B cell (primary cell): Measurements from ENCODE around the gene KLK15. TPM values are rescaled to one million over a fixed set of nuclear protein-coding genes. Genes with fewer than 3 reads are reported as not detected.

Experiments used
- ATAC-seq: fragments of 200-7000 bp; cut with Tn5 transposase; one replicate; pipeline ENCODE4 v1.10.0; 2021; ENCODE audit warnings: low read depth, mild to moderate bottlenecking, moderate number of reproducible peaks, moderate library complexity
- CTCF ChIA-PET: fragments of 350-600 bp; sonication (Branson Sonifier 250); formaldehyde crosslinking; loops from one replicate; lab custom pipeline; 2021; ENCODE audit warnings: antibody characterized with exemption, inconsistent platforms; lab: Charles Lee
- POLR2A ChIA-PET: fragments of 350-600 bp; sonication (Branson Sonifier 250); formaldehyde crosslinking; loops from one replicate; lab custom pipeline; 2021; ENCODE audit warnings: antibody characterized with exemption; lab: Charles Lee
- DNase-seq: peaks from one replicate; pipeline ENCODE4 v3.0.0; 2013
- H2AFZ ChIP-seq: 2 replicates; pipeline ENCODE4 v1.6.1; 2012; ENCODE audit warnings: mild to moderate bottlenecking, low read depth, low read length; ENCODE audit not compliant: insufficient read depth, poor library complexity, severe bottlenecking
- H3K27ac ChIP-seq, 2 donors: 1 replicate in 1 of 2; 2 replicates in 1 of 2; pipeline ENCODE4 v1.5.1; 2012 to 2013; ENCODE audit warnings: low read length in 2 of 2, mild to moderate bottlenecking in 2 of 2, moderate library complexity in 1 of 2
- H3K27me3 ChIP-seq, 4 experiments: fragments of 200-600 bp in 1 of 4; sonication (generic) in 1 of 4; replicated peaks in 1 of 4; 1 replicate in 2 of 4; 2 replicates in 2 of 4; pipeline versions ENCODE4 v1.6.1 to v1.7.0; 2013 to 2016; ENCODE audit warnings: low read length in 3 of 4, mild to moderate bottlenecking in 2 of 4, mixed read lengths in 1 of 4, moderate library complexity in 1 of 4; ENCODE audit not compliant: insufficient read depth in 4 of 4, control insufficient read depth in 3 of 4; ENCODE audit errors: control extremely low read depth in 1 of 4
- H3K36me3 ChIP-seq, 2 experiments: replicated peaks in 1 of 2; 1 replicate in 1 of 2; 2 replicates in 1 of 2; pipeline versions ENCODE4 v1.6.1 to v1.7.1; 2013; ENCODE audit warnings: low read length in 1 of 2; ENCODE audit not compliant: insufficient read depth in 2 of 2, control insufficient read depth in 1 of 2; ENCODE audit errors: control extremely low read depth in 1 of 2, extremely low read depth in 1 of 2
- H3K4me1 ChIP-seq, 2 donors: fragments of 200-600 bp in 1 of 2; sonication (generic) in 1 of 2; 1 replicate in 1 of 2; 2 replicates in 1 of 2; pipeline versions ENCODE4 v1.5.1 to v1.6.1; 2013 to 2017; ENCODE audit warnings: low read length in 2 of 2; ENCODE audit not compliant: control insufficient read depth in 2 of 2, insufficient read depth in 2 of 2
- H3K4me2 ChIP-seq: replicated peaks from 2 replicates; pipeline ENCODE3; 2012; ENCODE audit warnings: mild to moderate bottlenecking, low read depth, low read length; ENCODE audit not compliant: poor library complexity, severe bottlenecking
- H3K4me3 ChIP-seq, 5 experiments: fragments of 200-600 bp in 1 of 5; sonication (generic) in 1 of 5; 1 replicate in 3 of 5; 2 replicates in 2 of 5; pipeline versions ENCODE4 v1.5.1 to v1.7.0; 2011 to 2016; ENCODE audit warnings: low read length in 4 of 5, mild to moderate bottlenecking in 4 of 5, low read depth in 2 of 5, control low read depth in 1 of 5, moderate library complexity in 1 of 5; ENCODE audit not compliant: insufficient read depth in 1 of 5; ENCODE audit errors: control extremely low read depth in 1 of 5, extremely low read depth in 1 of 5
- H3K79me2 ChIP-seq: fragments of 200-600 bp; sonication (generic); one replicate; pipeline ENCODE4 v1.6.0; 2016; ENCODE audit warnings: low read length; ENCODE audit not compliant: control insufficient read depth, insufficient read depth
- H3K9ac ChIP-seq: fragments of 200-600 bp; sonication (generic); 2 replicates; pipeline ENCODE4 v1.6.1; 2017; ENCODE audit warnings: mild to moderate bottlenecking, low read length, moderate library complexity
- H3K9me3 ChIP-seq, 3 donors: one replicate each; pipeline versions ENCODE4 v1.6.1 to v1.7.1; 2013; ENCODE audit warnings: low read length in 2 of 3; ENCODE audit not compliant: control insufficient read depth in 2 of 3, insufficient read depth in 1 of 3; ENCODE audit errors: control extremely low read depth in 1 of 3
- H4K20me1 ChIP-seq: 2 replicates; pipeline ENCODE4 v1.6.0; 2012; ENCODE audit warnings: mild to moderate bottlenecking, low read length; ENCODE audit not compliant: insufficient read depth, control insufficient read depth, poor library complexity, severe bottlenecking
- H3K27ac Mint-ChIP-seq: one replicate; pipeline ENCODE4 v1.8.0; 2021; ENCODE audit warnings: mixed read lengths
- H3K27me3 Mint-ChIP-seq: one replicate; pipeline ENCODE4 v1.8.0; 2021; ENCODE audit warnings: mixed read lengths
- H3K4me1 Mint-ChIP-seq: one replicate; pipeline ENCODE4 v1.8.0; 2021; ENCODE audit warnings: mixed read lengths
- H3K4me3 Mint-ChIP-seq: one replicate; pipeline ENCODE4 v1.8.0; 2021; ENCODE audit warnings: mixed read lengths
- H3K9me3 Mint-ChIP-seq: one replicate; pipeline ENCODE4 v1.8.0; 2022; ENCODE audit warnings: mixed read lengths; ENCODE audit not compliant: insufficient read depth
- CTCF ChIP-seq: fragments of 200-600 bp; IDR thresholded peaks from one replicate; pipeline ENCODE4 v1.8.0; 2022; ENCODE audit warnings: antibody characterized with exemption, mild to moderate bottlenecking
- EZH2 ChIP-seq: IDR thresholded peaks from 2 replicates; pipeline ENCODE4 v1.6.1; 2012; ENCODE audit warnings: borderline replicate concordance, low read depth, mild to moderate bottlenecking, moderate library complexity, low read length; ENCODE audit not compliant: insufficient read depth, poor library complexity, severe bottlenecking
- WGBS: methylation state at CpG from one replicate; pipeline ENCODE4 v1.1.5; 2013; ENCODE audit warnings: missing lambda C conversion rate; ENCODE audit not compliant: insufficient coverage; 5-methylcytosine and 5-hydroxymethylcytosine counted together
- intact Hi-C: fragments of 100-400 bp; cut with micrococcal nuclease; formaldehyde crosslinking; loops from one replicate; pipeline ENCODE4 v1.10.0; 2022
- polyA plus RNA-seq: library from polyadenylated mRNA; depleted of rRNA; stranded (reverse); fragments of >200 nt; gene quantifications from 2 replicates; pipeline ENCODE4 v1.2.3, GENCODE V29; 2012
- total RNA-seq, 2 donors: library from RNA; stranded (reverse); fragments of 120-200 nt in 1 of 2; gene quantifications; 1 replicate in 1 of 2; 2 replicates in 1 of 2; pipeline versions ENCODE4 v1.2.3 to v1.2.4, GENCODE V29; 2013 to 2022

KLK15 gene
- total and polyA plus RNA-seq, 2 donors (not counting 1 experiment from before 2014, with no cell fraction given), result 0.07 TPM; not detected in 1

- no peak overlapping the region for H3K4me3 ChIP-seq
- intact Hi-C loops, result loop anchor here (5.0 kb wide), 1 partner anchor 844 kb away; no protein-coding TSS in a partner anchor
- no peak overlapping the region for H3K9ac ChIP-seq
- TF ChIP-seq EZH2, result no peak
- TF ChIP-seq CTCF, result no peak
- H3K4me3 Mint-ChIP-seq, result no peak overlapping the region
- no peak overlapping the region for H2AFZ ChIP-seq
- peaks cover 6 to 8% of the 10 kb centered on the region in 2 donors for H3K4me1 ChIP-seq
- no peaks in the 10 kb centered on the region for H3K36me3 ChIP-seq
- H3K9me3 Mint-ChIP-seq, result no peaks in the 10 kb centered on the region
- H3K27ac Mint-ChIP-seq, result no peak overlapping the region
- H3K27ac ChIP-seq, result no peak overlapping the region
- H3K79me2 ChIP-seq, result no peaks in the 10 kb centered on the region
- ChIA-PET POLR2A (interaction anchor here (0.6 kb wide), 1 partner anchor 363 kb away, joined by 3 read pairs; no protein-coding TSS in a partner anchor), CTCF (interaction anchor here (0.9 to 3.2 kb wide), 7 partner anchors 141 to 531 kb away, joined by 3 to 15 read pairs (median 6); no protein-coding TSS in a partner anchor)
- WGBS, result 58% methylated on average over 16 of the region's 16 CpGs
- peaks cover 0 to 25% (median 1%) of the 10 kb centered on the region in 3 donors for H3K9me3 ChIP-seq
- H3K27me3 Mint-ChIP-seq, result peaks cover 56% of the 10 kb centered on the region
- peaks cover 7% of the 10 kb centered on the region for H3K4me1 Mint-ChIP-seq
- ATAC-seq, result no peak
- peaks cover 0 to 58% (median 26%) of the 10 kb centered on the region in 4 experiments for H3K27me3 ChIP-seq
- H4K20me1 ChIP-seq, result no peaks in the 10 kb centered on the region
- H3K4me2 ChIP-seq, result no peak overlapping the region
- DNase-seq, result no peak
Measured at GRCh38 chr19:50780753-50781435, 52.5 kb downstream of the KLK15 start.
